Cardiac fibroblast (primary cell): ENCODE measurements around the gene FAM110C.

Experiments
- DNase-seq, 2 donors: peaks; one replicate each; pipeline versions ENCODE4 v3.0.0 to v3.0.0-alpha.2; 2010; ENCODE audit warnings: low read depth in 2 of 2
- H3K4me3 ChIP-seq, 2 donors: replicated peaks in 1 of 2; 1 replicate in 1 of 2; 2 replicates in 1 of 2; pipeline ENCODE4 v1.5.1; 2011; ENCODE audit warnings: low read depth in 2 of 2, low read length in 2 of 2, mild to moderate bottlenecking in 2 of 2, moderate library complexity in 1 of 2
- CTCF ChIP-seq: IDR thresholded peaks from one replicate; pipeline ENCODE4 v1.5.1; 2011; ENCODE audit warnings: low read depth, mild to moderate bottlenecking, low read length, inconsistent platforms

The FAM110C gene

DNA sequence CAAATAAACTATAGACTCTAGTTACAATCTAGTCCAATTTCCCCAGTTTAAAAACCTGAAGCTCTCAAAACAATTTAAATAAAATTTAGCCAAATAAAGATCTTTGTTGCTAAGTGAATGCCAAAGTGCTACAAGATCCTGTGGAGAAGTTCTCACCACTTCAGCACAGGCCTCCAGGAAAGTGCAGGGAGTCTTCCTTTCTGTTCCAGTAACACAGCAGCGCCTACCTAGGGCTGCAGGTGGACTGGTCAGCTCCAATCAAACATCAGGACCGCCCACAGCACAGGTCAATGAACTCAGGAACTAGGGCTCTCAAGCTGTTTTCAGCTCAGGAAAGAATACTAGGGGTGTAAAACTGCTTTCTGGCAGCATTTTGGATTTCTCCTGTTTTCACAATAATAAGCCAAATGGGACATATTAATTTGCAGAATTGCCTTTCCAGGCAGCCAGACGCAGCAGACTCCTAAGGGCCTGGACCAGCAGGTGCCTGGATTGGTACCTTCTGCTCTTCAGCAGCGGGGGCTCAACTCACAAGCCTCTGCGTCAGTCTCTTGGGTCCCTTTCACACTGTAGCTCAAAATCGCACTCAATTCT is 1.5 kb downstream of the FAM110C start:
- no peak overlapping the region for H3K4me3 ChIP-seq
- no peak for DNase-seq
- no peak for TF ChIP-seq CTCF

GRCh38 chr2:42788-43187 is 3.5 kb downstream of the FAM110C start:
- no peak overlapping the region for H3K4me3 ChIP-seq
- DNase-seq = no peak
- TF ChIP-seq CTCF = no peak

DNA sequence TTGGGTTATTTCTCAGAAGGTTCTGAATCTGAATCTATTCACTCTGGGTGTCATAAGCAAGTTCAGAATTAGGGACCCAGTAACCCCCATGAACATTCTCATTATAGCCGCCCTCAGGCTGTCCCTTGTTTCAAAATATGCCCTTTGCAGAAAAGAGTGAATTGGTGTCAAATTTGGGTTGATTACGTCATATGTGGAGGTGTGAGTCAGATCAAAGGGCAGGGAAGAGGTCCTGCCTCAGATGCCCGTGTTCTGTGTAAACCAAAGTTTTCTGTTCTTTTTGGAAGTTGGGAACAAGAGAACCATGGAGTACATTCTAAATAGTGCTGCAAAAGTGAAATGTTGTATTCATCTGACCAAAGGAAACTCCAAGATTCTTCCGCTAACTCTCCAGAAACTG is 5.8 kb downstream of the FAM110C start:
- DNase-seq = no peak
- no peak for TF ChIP-seq CTCF
- H3K4me3 ChIP-seq = no peak overlapping the region

DNA sequence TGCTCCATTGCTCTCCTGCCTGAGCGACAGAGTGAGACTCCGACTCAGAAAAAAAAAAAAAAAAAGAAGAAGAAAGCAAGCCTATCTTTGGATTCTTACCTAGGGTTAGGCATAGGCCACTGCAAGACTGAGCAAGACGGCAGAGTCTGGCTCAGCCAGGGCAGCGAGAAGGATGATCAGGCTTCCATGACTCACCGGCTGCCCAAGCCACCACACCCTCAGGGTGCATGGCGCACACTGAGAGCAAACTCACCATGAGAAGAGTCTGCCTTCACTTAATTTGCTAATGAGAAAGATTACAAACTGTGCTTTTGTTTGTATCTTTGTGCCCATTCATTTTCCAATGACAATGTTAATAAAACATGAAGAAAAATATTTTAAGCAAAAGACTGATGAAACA is 8.2 kb downstream of the FAM110C start:
- H3K4me3 ChIP-seq = no peak overlapping the region
- no peak for DNase-seq
- no peak for TF ChIP-seq CTCF

GRCh38 chr2:36318-36717 is 10.0 kb downstream of the FAM110C start:
- no peak for TF ChIP-seq CTCF
- no peak for DNase-seq
- H3K4me3 ChIP-seq = no peak overlapping the region

GRCh38 chr2:35852-36251 is 10.5 kb downstream of the FAM110C start:
- TF ChIP-seq CTCF = no peak
- H3K4me3 ChIP-seq = no peak overlapping the region
- no peak for DNase-seq

GRCh38 chr2:33620-34019 is 12.7 kb downstream of the FAM110C start:
- TF ChIP-seq CTCF = no peak
- H3K4me3 ChIP-seq = no peak overlapping the region
- DNase-seq = no peak
